BE2C (cell line): ENCODE data around the gene SNAP29. TPM values are rescaled to one million over a fixed set of nuclear protein-coding genes. Genes with fewer than 3 reads are reported as not detected.

Experiments
- DNase-seq: peaks from one replicate; pipeline ENCODE4 v3.0.0-alpha.2; 2020
- H3K27me3 ChIP-seq: fragments of 250-450 bp; sonication (Bioruptor Pico); 2 replicates; pipeline ENCODE4 v1.5.1; 2020; ENCODE audit warnings: mild to moderate bottlenecking
- H3K36me3 ChIP-seq: fragments of 250-450 bp; sonication (Bioruptor Pico); 2 replicates; pipeline ENCODE4 v1.5.1; 2020; ENCODE audit warnings: mild to moderate bottlenecking
- H3K4me1 ChIP-seq: fragments of 250-450 bp; sonication (Bioruptor Pico); 2 replicates; pipeline ENCODE4 v1.5.1; 2020
- H3K4me3 ChIP-seq: 2 replicates; pipeline ENCODE4 v1.5.1; 2011; ENCODE audit warnings: low read depth, low read length
- H3K9me3 ChIP-seq: fragments of 250-450 bp; sonication (Bioruptor Pico); 2 replicates; pipeline ENCODE4 v1.5.1; 2020
- polyA plus RNA-seq: library from polyadenylated mRNA; unstranded; fragments of >200 nt; gene quantifications from one replicate; pipeline ENCODE4 v1.2.1, GENCODE V29; 2012; ENCODE audit warnings: low read depth, missing spikeins; ENCODE audit not compliant: insufficient read length, insufficient read depth
- TF ChIP-seq, protein P1 (sequence below): IDR thresholded peaks from 2 replicates; pipeline ENCODE4 v1.5.1; 2012; ENCODE audit warnings: mild to moderate bottlenecking, low read depth, low read length

Gene SNAP29
- 26.5 TPM for polyA plus RNA-seq

GRCh38 chr22:20858615-20859416 lies at the start of gene SNAP29, which contains the start of gene PI4KA:
TSS of gene SNAP29 (plus strand) at chr22:20859007. CDS start at chr22:20859111, 104 bp downstream.
TSS of gene PI4KA (minus strand) at chr22:20858811. CDS start at chr22:20858725, 86 bp downstream.
- Histone ChIP-seq H3K9me3 (no peaks in the 10 kb centered on the region), H3K36me3 (no peaks in the 10 kb centered on the region), H3K27me3 (no peaks in the 10 kb centered on the region), H3K4me1 (no peaks in the 10 kb centered on the region), H3K4me3 (peak within 1 kb of the TSS; percentile 93)
- TF ChIP-seq, protein P1, sequence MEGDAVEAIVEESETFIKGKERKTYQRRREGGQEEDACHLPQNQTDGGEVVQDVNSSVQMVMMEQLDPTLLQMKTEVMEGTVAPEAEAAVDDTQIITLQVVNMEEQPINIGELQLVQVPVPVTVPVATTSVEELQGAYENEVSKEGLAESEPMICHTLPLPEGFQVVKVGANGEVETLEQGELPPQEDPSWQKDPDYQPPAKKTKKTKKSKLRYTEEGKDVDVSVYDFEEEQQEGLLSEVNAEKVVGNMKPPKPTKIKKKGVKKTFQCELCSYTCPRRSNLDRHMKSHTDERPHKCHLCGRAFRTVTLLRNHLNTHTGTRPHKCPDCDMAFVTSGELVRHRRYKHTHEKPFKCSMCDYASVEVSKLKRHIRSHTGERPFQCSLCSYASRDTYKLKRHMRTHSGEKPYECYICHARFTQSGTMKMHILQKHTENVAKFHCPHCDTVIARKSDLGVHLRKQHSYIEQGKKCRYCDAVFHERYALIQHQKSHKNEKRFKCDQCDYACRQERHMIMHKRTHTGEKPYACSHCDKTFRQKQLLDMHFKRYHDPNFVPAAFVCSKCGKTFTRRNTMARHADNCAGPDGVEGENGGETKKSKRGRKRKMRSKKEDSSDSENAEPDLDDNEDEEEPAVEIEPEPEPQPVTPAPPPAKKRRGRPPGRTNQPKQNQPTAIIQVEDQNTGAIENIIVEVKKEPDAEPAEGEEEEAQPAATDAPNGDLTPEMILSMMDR: no peak
- DNase-seq: peak; percentile 100

- peaks cover 55% of the 10 kb centered on the region for H3K36me3 ChIP-seq
These were observed 49.1 kb upstream of the SNAP29 start for GRCh38 chr22:20809538-20810185.

DNA sequence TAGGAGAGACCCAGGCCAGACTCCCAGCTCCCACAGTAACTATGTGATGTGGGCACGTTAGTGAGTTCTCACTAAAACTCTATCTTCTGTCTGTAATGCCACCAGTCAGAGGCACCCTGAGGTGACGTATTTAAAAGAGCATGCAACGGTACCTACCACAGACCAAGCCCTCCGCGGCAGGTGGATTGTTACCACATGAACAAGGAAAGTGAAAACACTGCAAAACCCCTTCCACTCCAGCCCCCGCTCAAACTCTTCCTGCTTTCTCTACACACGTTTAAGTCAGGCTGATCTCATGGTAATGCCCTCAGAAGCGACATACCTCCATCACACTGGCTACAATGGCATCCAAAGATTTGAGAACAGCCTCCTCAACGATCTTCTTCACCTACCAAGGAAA lies 48.2 kb upstream of the SNAP29 start:
- Histone ChIP-seq H3K9me3 (no peaks in the 10 kb centered on the region), H3K4me1 (no peaks in the 10 kb centered on the region), H3K4me3 (no peak overlapping the region), H3K27me3 (no peaks in the 10 kb centered on the region), H3K36me3 (peaks cover 50% of the 10 kb centered on the region)
- TF ChIP-seq, protein P1: no peak
- DNase-seq: no peak

More at GRCh38 chr22:20809538-20810185, 49.1 kb upstream of the SNAP29 start:
- Histone ChIP-seq H3K9me3 (no peaks in the 10 kb centered on the region), H3K4me3 (no peak overlapping the region), H3K27me3 (no peaks in the 10 kb centered on the region), H3K4me1 (no peaks in the 10 kb centered on the region)
- TF ChIP-seq, protein P1: no peak
- no peak for DNase-seq

DNA sequence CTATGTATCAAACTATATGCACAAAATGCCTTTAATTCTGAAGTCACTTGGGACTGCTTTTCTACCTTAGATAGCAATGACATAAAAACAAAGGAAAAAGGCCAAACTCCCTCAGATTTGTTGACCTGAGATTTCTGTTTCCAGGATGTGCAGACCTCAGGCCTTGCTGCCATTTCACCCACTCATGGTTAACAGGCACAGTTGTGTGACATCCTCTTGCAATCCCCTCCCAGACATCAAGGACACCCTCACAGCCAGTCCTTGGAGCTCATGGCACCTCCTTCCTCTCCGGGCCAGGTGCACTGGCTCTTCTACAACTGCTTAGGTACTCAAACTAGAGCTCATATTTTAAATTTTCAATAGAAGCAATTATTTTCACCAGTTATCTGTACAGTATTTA lies 47.6 kb upstream of the SNAP29 start:
- TF ChIP-seq, protein P1: no peak
- no peak for DNase-seq
- no peak overlapping the region for H3K4me3 ChIP-seq
- no peaks in the 10 kb centered on the region for H3K27me3 ChIP-seq
- H3K36me3 ChIP-seq: peaks cover 46% of the 10 kb centered on the region
- H3K9me3 ChIP-seq: no peaks in the 10 kb centered on the region
- H3K4me1 ChIP-seq: no peaks in the 10 kb centered on the region

DNA sequence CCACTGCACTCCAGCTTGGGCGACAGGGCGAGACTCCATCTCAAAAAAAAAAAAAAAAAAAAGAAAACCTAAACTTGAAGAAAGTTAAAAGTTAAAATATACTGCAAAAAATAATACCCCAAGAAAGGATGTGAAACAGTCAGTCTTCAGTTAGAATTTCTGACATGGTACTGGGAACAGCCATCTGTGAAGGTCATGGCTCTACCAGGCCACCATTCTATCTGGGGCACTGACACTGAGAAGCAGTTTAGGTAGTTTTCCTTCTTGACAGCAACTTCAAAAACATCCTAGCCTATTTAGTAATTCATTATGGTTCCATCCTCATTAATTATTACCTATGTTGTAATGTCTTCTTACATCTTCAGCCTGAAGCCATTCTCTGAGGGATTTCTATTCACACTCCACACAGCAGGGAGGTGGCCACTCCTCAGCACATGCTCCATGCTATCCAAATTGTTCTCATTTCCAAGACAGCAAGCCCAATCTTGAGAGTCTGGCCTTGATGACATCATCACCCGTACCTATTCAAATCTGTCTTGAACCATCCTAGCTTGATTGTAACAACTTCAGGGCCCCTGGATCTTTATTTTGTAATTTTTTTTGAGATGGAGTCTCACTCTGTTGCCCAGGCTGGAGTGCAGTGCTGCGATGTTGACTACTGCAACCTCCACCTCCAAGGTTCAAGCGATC lies 46.7 kb upstream of the SNAP29 start:
- Histone ChIP-seq H3K4me1 (no peaks in the 10 kb centered on the region), H3K9me3 (no peaks in the 10 kb centered on the region), H3K27me3 (no peaks in the 10 kb centered on the region), H3K4me3 (no peak overlapping the region), H3K36me3 (peaks cover 52% of the 10 kb centered on the region)
- TF ChIP-seq, protein P1: no peak
- no peak for DNase-seq
